PFSK-1 (cell line): ENCODE data around the gene FOXN3.

Experiments
- FOXP2 ChIP-seq: optimal IDR thresholded peaks from 2 replicates; pipeline ENCODE3; 2011; ENCODE audit warnings: borderline replicate concordance, control low read depth, inconsistent platforms; ENCODE audit not compliant: insufficient read depth; ENCODE audit errors: extremely low read length, extremely low read depth
- POLR2AphosphoS5 ChIP-seq: IDR thresholded peaks from 2 replicates; pipeline ENCODE4 v1.6.1; 2012; ENCODE audit warnings: low read depth, mild to moderate bottlenecking, control low read depth, low read length, moderate library complexity
- REST ChIP-seq, 2 experiments: IDR thresholded peaks; 2 replicates each; pipeline versions ENCODE4 v1.6.1 to v1.8.0; 2011 to 2012; ENCODE audit warnings: low read depth in 2 of 2, low read length in 2 of 2, control low read depth in 1 of 2, inconsistent platforms in 1 of 2, mild to moderate bottlenecking in 1 of 2, moderate library complexity in 1 of 2; ENCODE audit not compliant: insufficient read depth in 1 of 2
- SIN3A ChIP-seq: IDR thresholded peaks from 2 replicates; pipeline ENCODE4 v1.6.1; 2012; ENCODE audit warnings: mild to moderate bottlenecking, low read length, moderate library complexity, borderline replicate concordance; ENCODE audit not compliant: insufficient read depth
- TAF1 ChIP-seq: IDR thresholded peaks from 2 replicates; pipeline ENCODE4 v1.6.1; 2012; ENCODE audit warnings: low read length, control low read depth, borderline replicate concordance; ENCODE audit not compliant: insufficient read depth

The FOXN3 gene

GRCh38 chr14:89197623-89198022 is 219.4 kb downstream of the FOXN3 start:
- TF ChIP-seq FOXP2 (no peak), POLR2AphosphoS5 (no peak), REST (IDR thresholded peaks at IDR 0.05; ENCODE audit: insufficient read depth in 1 of 2, low read depth in 2 of 2, low read length in 2 of 2) (no peak), SIN3A (no peak), TAF1 (no peak)

GRCh38 chr14:89196545-89196944 is 220.5 kb downstream of the FOXN3 start:
- TF ChIP-seq TAF1, result no peak
- no peak for TF ChIP-seq POLR2AphosphoS5
- TF ChIP-seq SIN3A, result no peak
- no peak for TF ChIP-seq REST (IDR thresholded peaks at IDR 0.05; ENCODE audit: insufficient read depth in 1 of 2, low read depth in 2 of 2, low read length in 2 of 2)
- no peak for TF ChIP-seq FOXP2

GRCh38 chr14:89194376-89194775 is 222.7 kb downstream of the FOXN3 start:
- TF ChIP-seq POLR2AphosphoS5, result no peak
- TF ChIP-seq TAF1, result no peak
- TF ChIP-seq REST (IDR thresholded peaks at IDR 0.05; ENCODE audit: insufficient read depth in 1 of 2, low read depth in 2 of 2, low read length in 2 of 2), result no peak
- no peak for TF ChIP-seq SIN3A

GRCh38 chr14:89190765-89191513 is 226.1 kb downstream of the FOXN3 start:
- TF ChIP-seq TAF1 (no peak), REST (IDR thresholded peaks at IDR 0.05; ENCODE audit: insufficient read depth in 1 of 2, low read depth in 2 of 2, low read length in 2 of 2) (no peak), SIN3A (no peak), FOXP2 (no peak), POLR2AphosphoS5 (no peak)

GRCh38 chr14:89188492-89188891 is 228.5 kb downstream of the FOXN3 start:
- TF ChIP-seq TAF1 (no peak), FOXP2 (no peak), REST (IDR thresholded peaks at IDR 0.05; ENCODE audit: insufficient read depth in 1 of 2, low read depth in 2 of 2, low read length in 2 of 2) (no peak), POLR2AphosphoS5 (no peak), SIN3A (no peak)
